Raji (cell line): Measurements from ENCODE around the gene RABGEF1.

ENCODE experiments used
- POLR2A ChIP-seq: IDR thresholded peaks from 2 replicates; pipeline ENCODE4 v1.6.1; 2011; ENCODE audit warnings: low read depth, low read length, control low read depth; ENCODE audit not compliant: insufficient read depth

Gene RABGEF1

GRCh38 chr7:66859339-66859738, 118.8 kb downstream of the RABGEF1 start:
- no peak for TF ChIP-seq POLR2A

- TF ChIP-seq POLR2A, result no peak
These were observed 119.5 kb downstream of the RABGEF1 start for GRCh38 chr7:66859794-66860645.

- no peak for TF ChIP-seq POLR2A
These were observed 120.2 kb downstream of the RABGEF1 start for GRCh38 chr7:66860767-66861166.
